GM23338 (cell line): ENCODE results near the gene TNNI2.

Source experiments
- CTCF ChIP-seq, 2 experiments: fragments of 200-600 bp in 1 of 2; sonication (generic) in 1 of 2; conservative IDR thresholded peaks; 2 replicates each; pipeline versions ENCODE4 v1.5.1 to v1.6.1; 2016 to 2017; ENCODE audit warnings: antibody characterized with exemption in 2 of 2, low read depth in 2 of 2, mild to moderate bottlenecking in 2 of 2, moderate library complexity in 1 of 2
- ETS1 ChIP-seq: IDR thresholded peaks from 2 replicates; pipeline ENCODE4 v1.6.1; 2016; ENCODE audit warnings: antibody characterized with exemption
- EZH2 ChIP-seq: fragments of 200-600 bp; sonication (generic); IDR thresholded peaks from one replicate; pipeline ENCODE4 v1.8.0; 2017; ENCODE audit warnings: antibody characterized with exemption, mild to moderate bottlenecking, low read depth; ENCODE audit not compliant: unreplicated experiment
- EZH2phosphoT487 ChIP-seq: fragments of 200-600 bp; sonication (generic); IDR thresholded peaks from one replicate; pipeline ENCODE4 v1.8.1; 2018; ENCODE audit warnings: antibody characterized with exemption; ENCODE audit not compliant: unreplicated experiment
- NANOG ChIP-seq: IDR thresholded peaks from 2 replicates; pipeline ENCODE4 v1.6.1; 2016; ENCODE audit warnings: antibody characterized with exemption, borderline replicate concordance
- POLR2AphosphoS5 ChIP-seq: IDR thresholded peaks from 2 replicates; pipeline ENCODE4 v1.6.1; 2016; ENCODE audit warnings: antibody characterized with exemption, low read depth
- REST ChIP-seq: IDR thresholded peaks from one replicate; pipeline ENCODE4 v1.6.1; 2018; ENCODE audit warnings: antibody characterized with exemption; ENCODE audit not compliant: unreplicated experiment
- STAT1 ChIP-seq: IDR thresholded peaks from one replicate; pipeline ENCODE4 v1.6.1; 2016; ENCODE audit warnings: antibody characterized with exemption; ENCODE audit not compliant: unreplicated experiment

- TF ChIP-seq EZH2phosphoT487 (no peak), EZH2 (no peak), CTCF (conservative IDR thresholded peaks at IDR 0.05; ENCODE audit: low read depth in 2 of 2) (no peak), POLR2AphosphoS5 (no peak), ETS1 (no peak), REST (no peak), NANOG (no peak), STAT1 (no peak)
These were observed 41.2 kb upstream of the TNNI2 start for GRCh38 chr11:1797391-1798125.
